ENCODE measurements around the gene HACD4. TPM values are rescaled to one million over a fixed set of nuclear protein-coding genes. Genes with fewer than 3 reads are reported as not detected.

Gene HACD4
- polyA plus RNA-seq, 2 of the 4 experiments (the other 2 are of a cell fraction), result 1.5 to 4.4 TPM

- TF ChIP-seq BCL3 (IDR thresholded peaks at IDR 0.05) (no peak), CHD4 (IDR thresholded peaks at IDR 0.05; ENCODE audit: borderline replicate concordance) (no peak), NFE2L2 (conservative IDR thresholded peaks at IDR 0.05; ENCODE audit: low read length) (no peak), KDM1A (IDR thresholded peaks at IDR 0.05; ENCODE audit: low read depth) (no peak), SMC3 (IDR thresholded peaks at IDR 0.05) (no peak), ZSCAN20 (CRISPR knock-in tag; IDR thresholded peaks at IDR 0.05) (no peak)
- TF ChIP-seq, protein P1, sequence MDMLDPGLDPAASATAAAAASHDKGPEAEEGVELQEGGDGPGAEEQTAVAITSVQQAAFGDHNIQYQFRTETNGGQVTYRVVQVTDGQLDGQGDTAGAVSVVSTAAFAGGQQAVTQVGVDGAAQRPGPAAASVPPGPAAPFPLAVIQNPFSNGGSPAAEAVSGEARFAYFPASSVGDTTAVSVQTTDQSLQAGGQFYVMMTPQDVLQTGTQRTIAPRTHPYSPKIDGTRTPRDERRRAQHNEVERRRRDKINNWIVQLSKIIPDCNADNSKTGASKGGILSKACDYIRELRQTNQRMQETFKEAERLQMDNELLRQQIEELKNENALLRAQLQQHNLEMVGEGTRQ (IDR thresholded peaks at IDR 0.05), result no peak
Observed at GRCh38 chr9:20972684-20973083, 58.8 kb downstream of the HACD4 start (continued).

DNA sequence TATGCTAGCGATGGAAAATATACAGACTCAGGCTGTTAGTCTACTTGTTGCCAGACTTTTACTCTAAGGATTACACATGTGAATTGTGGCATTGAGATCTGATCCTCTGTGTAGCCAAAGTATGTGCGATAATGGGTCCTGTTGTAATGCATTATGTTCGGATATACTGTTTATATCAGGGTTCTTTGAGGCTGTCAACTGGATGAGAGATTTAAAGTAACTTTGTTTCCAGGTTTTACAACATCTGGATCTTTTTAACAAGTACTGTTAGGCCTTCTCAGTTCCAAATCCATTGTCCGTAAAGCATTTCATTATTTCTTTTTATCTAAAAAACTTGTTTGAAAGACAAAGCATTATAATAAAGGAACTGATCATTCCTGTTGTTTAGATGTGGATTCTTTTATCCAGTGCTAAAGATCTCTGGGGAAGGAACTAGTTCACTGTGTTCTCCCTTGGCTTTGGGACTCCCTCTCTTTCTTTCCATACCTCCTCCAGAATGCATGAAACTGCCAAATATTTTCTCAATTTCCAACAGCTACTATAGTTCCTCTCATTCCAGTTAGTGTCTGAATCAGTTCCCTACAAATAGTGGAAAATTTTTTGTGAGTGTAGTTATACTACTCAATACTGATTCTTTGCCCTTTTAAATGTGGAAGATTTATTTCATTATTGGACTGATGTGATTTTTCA is 68.8 kb downstream of the HACD4 start:
- Histone ChIP-seq H3K4me2 (no peak overlapping the region), H3K9me3 (no peaks in the 10 kb centered on the region), H3K4me1 (no peaks in the 10 kb centered on the region), H3K27ac (no peak overlapping the region), H3K4me3 (no peak overlapping the region)
- ChIA-PET CTCF (interaction anchor here (1.0 kb wide), 1 partner anchor 10 kb away, joined by 3 read pairs; no protein-coding TSS in a partner anchor), POLR2A (no interaction called here)
- DNase-seq (ENCODE audit: low read depth in 1 of 2, low spot score in 1 of 2) (no peak), ATAC-seq (no peak), FAIRE-seq (no peak)
- 93% methylated on average over 4 of the region's 4 CpGs for WGBS (ENCODE audit: missing lambda C conversion rate)
- TF ChIP-seq KDM1A (IDR thresholded peaks at IDR 0.05; ENCODE audit: low read depth) (no peak), EHF (CRISPR knock-in tag; IDR thresholded peaks at IDR 0.05) (no peak), RCOR1 (IDR thresholded peaks at IDR 0.05; ENCODE audit: low read depth, low read length) (no peak), EHMT2 (IDR thresholded peaks at IDR 0.05; ENCODE audit: low read depth) (no peak), SMC3 (IDR thresholded peaks at IDR 0.05) (no peak), FOSL2 (IDR thresholded peaks at IDR 0.05) (no peak), FOSL2 (CRISPR knock-in tag; IDR thresholded peaks at IDR 0.05) (no peak), HDAC2 (IDR thresholded peaks at IDR 0.05) (no peak), ZFP36 (IDR thresholded peaks at IDR 0.05; ENCODE audit: borderline replicate concordance, partially characterized antibody) (no peak), ZC3H11A (IDR thresholded peaks at IDR 0.05) (no peak), PHF8 (IDR thresholded peaks at IDR 0.05; ENCODE audit: borderline replicate concordance, low read depth) (no peak), NFE2L2 (conservative IDR thresholded peaks at IDR 0.05; ENCODE audit: low read length) (no peak), SREBF2 (IDR thresholded peaks at IDR 0.05) (no peak), JUNB (IDR thresholded peaks at IDR 0.05) (no peak), TFCP2L1 (CRISPR knock-in tag; IDR thresholded peaks at IDR 0.05) (no peak), HOXB13 (CRISPR knock-in tag; IDR thresholded peaks at IDR 0.05; ENCODE audit: low read depth) (no peak), NPAS2 (CRISPR knock-in tag; IDR thresholded peaks at IDR 0.05; ENCODE audit: borderline replicate concordance) (no peak), CEBPB (IDR thresholded peaks at IDR 0.05) (no peak)
- TF ChIP-seq, protein P2, sequence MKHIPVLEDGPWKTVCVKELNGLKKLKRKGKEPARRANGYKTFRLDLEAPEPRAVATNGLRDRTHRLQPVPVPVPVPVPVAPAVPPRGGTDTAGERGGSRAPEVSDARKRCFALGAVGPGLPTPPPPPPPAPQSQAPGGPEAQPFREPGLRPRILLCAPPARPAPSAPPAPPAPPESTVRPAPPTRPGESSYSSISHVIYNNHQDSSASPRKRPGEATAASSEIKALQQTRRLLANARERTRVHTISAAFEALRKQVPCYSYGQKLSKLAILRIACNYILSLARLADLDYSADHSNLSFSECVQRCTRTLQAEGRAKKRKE (CRISPR knock-in tag; IDR thresholded peaks at IDR 0.05; ENCODE audit: low read depth), result no peak

- WGBS (ENCODE audit: missing lambda C conversion rate), result 81% methylated on average over 2 of the region's 2 CpGs
- H3K4me2 ChIP-seq, result no peak overlapping the region
- H3K4me1 ChIP-seq, result no peaks in the 10 kb centered on the region
- ChIA-PET CTCF (interaction anchor here (1.4 to 2.5 kb wide), 2 partner anchors 9 to 160 kb away, joined by 4 to 14 read pairs; no protein-coding TSS in a partner anchor), POLR2A (no interaction called here)
- ATAC-seq (no peak), DNase-seq (ENCODE audit: low read depth in 1 of 2, low spot score in 1 of 2) (no peak), FAIRE-seq (no peak)
- TF ChIP-seq CBX8 (IDR thresholded peaks at IDR 0.05) (no peak), MAZ (IDR thresholded peaks at IDR 0.05; ENCODE audit: borderline replicate concordance, low read depth, low read length) (no peak)
- no peak overlapping the region for H3K27ac ChIP-seq
- no peak overlapping the region for H3K4me3 ChIP-seq
- no peaks in the 10 kb centered on the region for H3K9me3 ChIP-seq
Observed at GRCh38 chr9:20950707-20951106, 80.7 kb downstream of the HACD4 start.

Other genes starting within 250 kb of the HACD4 start
- gene IFNB1, start 46.3 kb upstream of the HACD4 start, polyA plus RNA-seq (2011; rRNA removed), result not detected in 2 replicates
- not detected in 3 replicates for gene IFNB1, start 46.3 kb upstream of the HACD4 start, polyA plus RNA-seq (2017; fragmentation: RNase III; extraction: RNeasy Plus Mini Kit Qiagen cat#74134 plus additional on column Dnase treatment)
- not detected in 2 replicates for gene IFNW1, start 110.2 kb upstream of the HACD4 start, polyA plus RNA-seq (2011; rRNA removed)
- not detected in 3 replicates for gene IFNW1, start 110.2 kb upstream of the HACD4 start, polyA plus RNA-seq (2017; fragmentation: RNase III; extraction: RNeasy Plus Mini Kit Qiagen cat#74134 plus additional on column Dnase treatment)
- not detected in 2 replicates for gene IFNA21, start 135.0 kb upstream of the HACD4 start, polyA plus RNA-seq (2011; rRNA removed)
- gene IFNA21, start 135.0 kb upstream of the HACD4 start, polyA plus RNA-seq (2017; fragmentation: RNase III; extraction: RNeasy Plus Mini Kit Qiagen cat#74134 plus additional on column Dnase treatment), result not detected in 3 replicates
- gene IFNA4, start 155.9 kb upstream of the HACD4 start, polyA plus RNA-seq (2011; rRNA removed), result not detected in 2 replicates
- gene IFNA4, start 155.9 kb upstream of the HACD4 start, polyA plus RNA-seq (2017; fragmentation: RNase III; extraction: RNeasy Plus Mini Kit Qiagen cat#74134 plus additional on column Dnase treatment), result not detected in 3 replicates
- gene IFNA7, start 170.6 kb upstream of the HACD4 start, polyA plus RNA-seq (2011; rRNA removed), result not detected in 2 replicates
- gene IFNA7, start 170.6 kb upstream of the HACD4 start, polyA plus RNA-seq (2017; fragmentation: RNase III; extraction: RNeasy Plus Mini Kit Qiagen cat#74134 plus additional on column Dnase treatment), result not detected in 3 replicates
- gene IFNA10, start 175.5 kb upstream of the HACD4 start, polyA plus RNA-seq (2011; rRNA removed), result not detected in 2 replicates
- gene IFNA10, start 175.5 kb upstream of the HACD4 start, polyA plus RNA-seq (2017; fragmentation: RNase III; extraction: RNeasy Plus Mini Kit Qiagen cat#74134 plus additional on column Dnase treatment), result not detected in 3 replicates
- not detected in 2 replicates for gene IFNA16, start 185.7 kb upstream of the HACD4 start, polyA plus RNA-seq (2011; rRNA removed)
- not detected in 3 replicates for gene IFNA16, start 185.7 kb upstream of the HACD4 start, polyA plus RNA-seq (2017; fragmentation: RNase III; extraction: RNeasy Plus Mini Kit Qiagen cat#74134 plus additional on column Dnase treatment)
- not detected in 2 replicates for gene IFNA17, start 196.6 kb upstream of the HACD4 start, polyA plus RNA-seq (2011; rRNA removed)
- gene IFNA17, start 196.6 kb upstream of the HACD4 start, polyA plus RNA-seq (2017; fragmentation: RNase III; extraction: RNeasy Plus Mini Kit Qiagen cat#74134 plus additional on column Dnase treatment), result not detected in 3 replicates
- not detected in 2 replicates for gene IFNA14, start 208.4 kb upstream of the HACD4 start, polyA plus RNA-seq (2011; rRNA removed)
- not detected in 3 replicates for gene IFNA14, start 208.4 kb upstream of the HACD4 start, polyA plus RNA-seq (2017; fragmentation: RNase III; extraction: RNeasy Plus Mini Kit Qiagen cat#74134 plus additional on column Dnase treatment)